ENCODE data around the gene PKD1L1. TPM values are rescaled to one million over a fixed set of nuclear protein-coding genes. Genes with fewer than 3 reads are reported as not detected.

PKD1L1 gene
- total and polyA plus RNA-seq, 2 donors (not counting 1 experiment from before 2014, with no cell fraction given): 0.59 to 0.70 TPM

DNA sequence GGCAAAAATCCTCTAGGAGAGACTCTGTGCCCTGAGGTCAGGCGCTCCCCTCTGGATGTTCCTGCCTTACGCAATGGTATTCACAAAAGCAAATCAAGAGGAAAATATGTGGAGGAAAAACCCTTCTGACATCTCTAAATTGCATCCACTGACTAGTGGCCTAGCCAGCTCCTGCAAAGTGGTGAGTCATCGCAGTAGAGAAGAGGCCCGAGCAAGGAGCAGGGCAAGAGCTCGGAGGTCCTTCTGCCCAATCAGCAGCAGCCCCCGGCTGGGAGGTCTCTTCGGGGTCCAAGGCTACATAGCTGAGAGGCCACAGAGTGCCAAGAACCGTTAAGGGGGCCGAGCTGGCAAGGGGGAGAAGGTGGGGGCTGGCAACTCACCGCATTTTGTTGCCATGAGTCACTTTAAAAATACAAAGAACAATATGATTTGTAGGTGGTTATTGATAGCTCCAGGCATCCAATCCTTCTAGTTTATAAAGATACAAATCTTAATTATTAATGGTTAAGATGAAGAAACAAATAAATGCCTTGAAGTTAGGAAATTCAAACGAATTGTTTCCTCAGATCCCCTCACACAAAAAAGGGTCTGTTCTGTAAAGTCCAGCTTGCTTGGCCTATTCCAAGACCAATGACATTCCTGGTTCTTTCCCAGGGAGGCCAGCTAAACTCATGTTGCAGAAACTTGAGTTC lies 161.6 kb downstream of the PKD1L1 start:
- H3K27ac ChIP-seq (ENCODE audit: low read length in 2 of 2): no peak overlapping the region
- H3K36me3 ChIP-seq (replicated peaks in 1 of 2; ENCODE audit: control extremely low read depth in 1 of 2, control insufficient read depth in 1 of 2, extremely low read depth in 1 of 2, insufficient read depth in 2 of 2, low read length in 1 of 2): no peaks in the 10 kb centered on the region
- TF ChIP-seq, protein P1, sequence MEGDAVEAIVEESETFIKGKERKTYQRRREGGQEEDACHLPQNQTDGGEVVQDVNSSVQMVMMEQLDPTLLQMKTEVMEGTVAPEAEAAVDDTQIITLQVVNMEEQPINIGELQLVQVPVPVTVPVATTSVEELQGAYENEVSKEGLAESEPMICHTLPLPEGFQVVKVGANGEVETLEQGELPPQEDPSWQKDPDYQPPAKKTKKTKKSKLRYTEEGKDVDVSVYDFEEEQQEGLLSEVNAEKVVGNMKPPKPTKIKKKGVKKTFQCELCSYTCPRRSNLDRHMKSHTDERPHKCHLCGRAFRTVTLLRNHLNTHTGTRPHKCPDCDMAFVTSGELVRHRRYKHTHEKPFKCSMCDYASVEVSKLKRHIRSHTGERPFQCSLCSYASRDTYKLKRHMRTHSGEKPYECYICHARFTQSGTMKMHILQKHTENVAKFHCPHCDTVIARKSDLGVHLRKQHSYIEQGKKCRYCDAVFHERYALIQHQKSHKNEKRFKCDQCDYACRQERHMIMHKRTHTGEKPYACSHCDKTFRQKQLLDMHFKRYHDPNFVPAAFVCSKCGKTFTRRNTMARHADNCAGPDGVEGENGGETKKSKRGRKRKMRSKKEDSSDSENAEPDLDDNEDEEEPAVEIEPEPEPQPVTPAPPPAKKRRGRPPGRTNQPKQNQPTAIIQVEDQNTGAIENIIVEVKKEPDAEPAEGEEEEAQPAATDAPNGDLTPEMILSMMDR (IDR thresholded peaks at IDR 0.05): no peak
- TF ChIP-seq EZH2 (IDR thresholded peaks at IDR 0.05; ENCODE audit: borderline replicate concordance, insufficient read depth, low read depth, low read length, poor library complexity, severe bottlenecking): no peak
- Mint-ChIP-seq H3K27ac (no peak overlapping the region), H3K4me3 (no peak overlapping the region), H3K9me3 (ENCODE audit: insufficient read depth) (peaks cover under 1% of the 10 kb centered on the region), H3K4me1 (no peaks in the 10 kb centered on the region), H3K27me3 (no peaks in the 10 kb centered on the region)
- H3K79me2 ChIP-seq (ENCODE audit: control insufficient read depth, insufficient read depth, low read length): no peaks in the 10 kb centered on the region
- H3K4me1 ChIP-seq (ENCODE audit: control insufficient read depth in 2 of 2, insufficient read depth in 2 of 2, low read length in 2 of 2): no peaks in the 10 kb centered on the region
- intact Hi-C loops (cut with micrococcal nuclease): no loop called here
- no peak overlapping the region for H3K4me3 ChIP-seq (ENCODE audit: control extremely low read depth in 1 of 5, extremely low read depth in 1 of 5, insufficient read depth in 1 of 5, low read depth in 2 of 5, low read length in 4 of 5)
- ChIA-PET CTCF (interaction anchor here (1.2 to 1.5 kb wide), 3 partner anchors 9 to 23 kb away, joined by 3 read pairs; no protein-coding TSS in a partner anchor), POLR2A (no interaction called here)
- H3K27me3 ChIP-seq (replicated peaks in 1 of 4; ENCODE audit: control extremely low read depth in 1 of 4, control insufficient read depth in 3 of 4, insufficient read depth in 4 of 4, low read length in 3 of 4): no peaks in the 10 kb centered on the region
- ATAC-seq (ENCODE audit: low read depth): no peak
- H3K9ac ChIP-seq (ENCODE audit: low read length): no peak overlapping the region
- no peak for DNase-seq
- no peaks in the 10 kb centered on the region for H4K20me1 ChIP-seq (ENCODE audit: control insufficient read depth, insufficient read depth, low read length, poor library complexity, severe bottlenecking)
- no peak overlapping the region for H3K4me2 ChIP-seq (replicated peaks; ENCODE audit: low read depth, low read length, poor library complexity, severe bottlenecking)
- H3K9me3 ChIP-seq (ENCODE audit: control extremely low read depth in 1 of 3, control insufficient read depth in 2 of 3, insufficient read depth in 1 of 3, low read length in 2 of 3): no peaks in the 10 kb centered on the region
- no peak overlapping the region for H2AFZ ChIP-seq (ENCODE audit: insufficient read depth, low read depth, low read length, poor library complexity, severe bottlenecking)
- WGBS (ENCODE audit: insufficient coverage): 77% methylated on average over 7 of the region's 11 CpGs

DNA sequence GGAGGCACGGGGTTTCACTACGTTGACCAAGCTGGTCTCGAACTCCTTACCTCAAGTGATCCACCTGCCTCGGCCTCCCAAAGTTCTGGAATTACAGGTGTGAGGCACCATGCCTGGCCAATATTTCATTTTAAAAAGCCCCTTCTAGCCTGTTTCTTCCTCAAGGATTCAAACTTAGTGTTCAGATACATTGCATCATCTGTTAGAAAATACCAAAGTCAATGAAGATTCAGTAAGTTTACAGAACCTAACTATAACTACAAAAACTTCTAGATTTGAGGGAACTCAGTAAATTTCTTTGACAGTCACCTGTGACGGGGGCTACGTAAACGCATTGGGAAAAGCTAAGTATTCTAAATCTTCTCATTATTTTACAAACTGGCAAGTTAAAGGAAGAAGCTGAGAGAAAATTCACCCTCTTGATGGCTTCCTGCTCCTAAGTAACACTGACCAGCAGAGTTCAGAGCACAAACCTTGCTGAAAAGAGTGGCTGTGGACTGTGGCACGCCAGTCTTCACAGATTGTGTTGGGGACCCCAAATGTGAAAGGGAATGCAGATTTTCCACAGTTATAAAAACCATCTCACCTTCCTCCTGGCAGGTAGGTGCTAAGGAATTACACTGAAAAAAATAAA lies 162.2 kb downstream of the PKD1L1 start:
- Histone ChIP-seq H3K9ac (ENCODE audit: low read length) (no peak overlapping the region), H3K9me3 (ENCODE audit: control extremely low read depth in 1 of 3, control insufficient read depth in 2 of 3, insufficient read depth in 1 of 3, low read length in 2 of 3) (no peaks in the 10 kb centered on the region), H3K27me3 (replicated peaks in 1 of 4; ENCODE audit: control extremely low read depth in 1 of 4, control insufficient read depth in 3 of 4, insufficient read depth in 4 of 4, low read length in 3 of 4) (no peaks in the 10 kb centered on the region), H3K4me1 (ENCODE audit: control insufficient read depth in 2 of 2, insufficient read depth in 2 of 2, low read length in 2 of 2) (no peaks in the 10 kb centered on the region), H3K36me3 (replicated peaks in 1 of 2; ENCODE audit: control extremely low read depth in 1 of 2, control insufficient read depth in 1 of 2, extremely low read depth in 1 of 2, insufficient read depth in 2 of 2, low read length in 1 of 2) (no peaks in the 10 kb centered on the region), H3K4me3 (ENCODE audit: control extremely low read depth in 1 of 5, extremely low read depth in 1 of 5, insufficient read depth in 1 of 5, low read depth in 2 of 5, low read length in 4 of 5) (no peak overlapping the region), H3K79me2 (ENCODE audit: control insufficient read depth, insufficient read depth, low read length) (no peaks in the 10 kb centered on the region), H2AFZ (ENCODE audit: insufficient read depth, low read depth, low read length, poor library complexity, severe bottlenecking) (no peak overlapping the region), H3K4me2 (replicated peaks; ENCODE audit: low read depth, low read length, poor library complexity, severe bottlenecking) (no peak overlapping the region), H4K20me1 (ENCODE audit: control insufficient read depth, insufficient read depth, low read length, poor library complexity, severe bottlenecking) (no peaks in the 10 kb centered on the region), H3K27ac (ENCODE audit: low read length in 2 of 2) (no peak overlapping the region)
- peaks cover 1% of the 10 kb centered on the region for H3K9me3 Mint-ChIP-seq (ENCODE audit: insufficient read depth)
- no peak for DNase-seq
- no peak overlapping the region for H3K4me3 Mint-ChIP-seq
- ATAC-seq (ENCODE audit: low read depth): no peak
- H3K27me3 Mint-ChIP-seq: no peaks in the 10 kb centered on the region
- no peaks in the 10 kb centered on the region for H3K4me1 Mint-ChIP-seq
- no peak for TF ChIP-seq EZH2 (IDR thresholded peaks at IDR 0.05; ENCODE audit: borderline replicate concordance, insufficient read depth, low read depth, low read length, poor library complexity, severe bottlenecking)
- TF ChIP-seq, protein P1 (IDR thresholded peaks at IDR 0.05): no peak
- intact Hi-C loops (cut with micrococcal nuclease): no loop called here
- no peak overlapping the region for H3K27ac Mint-ChIP-seq
- CTCF ChIA-PET: interaction anchor here (1.2 to 1.3 kb wide), 2 partner anchors 10 to 23 kb away, joined by 3 read pairs; no protein-coding TSS in a partner anchor
- WGBS (ENCODE audit: insufficient coverage): 91% methylated on average over 4 of the region's 8 CpGs
- POLR2A ChIA-PET: interaction anchor here (0.6 kb wide), 1 partner anchor 234 kb away, joined by 4 read pairs; no protein-coding TSS in a partner anchor

All from B cell (primary cell).